Neural progenitor cell (in vitro differentiated cells): ENCODE measurements around the gene TMEM234. TPM values are rescaled to one million over a fixed set of nuclear protein-coding genes. Genes with fewer than 3 reads are reported as not detected.

ENCODE experiments used
- DNase-seq: peaks from one replicate; pipeline ENCODE4 v3.0.0-alpha.2; 2016; ENCODE audit warnings: low spot score
- H2AFZ ChIP-seq: fragments of 200-600 bp; sonication (generic); replicated peaks from 2 replicates; pipeline ENCODE4 v1.6.1; 2016; ENCODE audit warnings: antibody characterized with exemption
- H3F3A ChIP-seq: fragments of 200-600 bp; sonication (generic); 2 replicates; pipeline ENCODE4 v1.6.1; 2016; ENCODE audit warnings: antibody characterized with exemption, low read depth
- H3K27ac ChIP-seq: fragments of 200-600 bp; sonication (generic); 2 replicates; pipeline ENCODE4 v1.5.1; 2016; ENCODE audit warnings: mild to moderate bottlenecking
- H3K27me3 ChIP-seq: fragments of 200-600 bp; sonication (generic); 2 replicates; pipeline ENCODE4 v1.6.1; 2016; ENCODE audit warnings: mild to moderate bottlenecking, moderate library complexity
- H3K36me3 ChIP-seq: fragments of 200-600 bp; sonication (generic); 2 replicates; pipeline ENCODE4 v1.5.1; 2016
- H3K4me1 ChIP-seq: fragments of 200-600 bp; sonication (generic); 2 replicates; pipeline ENCODE4 v1.6.1; 2016; ENCODE audit warnings: mixed run types
- H3K4me2 ChIP-seq: fragments of 200-600 bp; sonication (generic); 2 replicates; pipeline ENCODE4 v1.6.1; 2016
- H3K4me3 ChIP-seq: fragments of 200-600 bp; sonication (generic); 2 replicates; pipeline ENCODE4 v1.5.1; 2016
- H3K79me2 ChIP-seq: fragments of 200-600 bp; sonication (generic); 2 replicates; pipeline ENCODE4 v1.6.1; 2016; ENCODE audit warnings: low read depth
- H3K9ac ChIP-seq: fragments of 200-600 bp; sonication (generic); 2 replicates; pipeline ENCODE4 v1.6.1; 2016
- H3K9me3 ChIP-seq: fragments of 200-600 bp; sonication (generic); 2 replicates; pipeline ENCODE4 v1.5.1; 2016; ENCODE audit warnings: low read depth
- H4K20me1 ChIP-seq: fragments of 200-600 bp; sonication (generic); 2 replicates; pipeline ENCODE4 v1.6.1; 2016; ENCODE audit warnings: low read depth
- H3K27ac Mint-ChIP-seq: 3 replicates; pipeline ENCODE4 v1.8.0; 2021; ENCODE audit warnings: mixed read lengths
- H3K27me3 Mint-ChIP-seq: 2 replicates; pipeline ENCODE4 v1.8.0; 2022; ENCODE audit warnings: low read depth, mild to moderate bottlenecking, inconsistent platforms, moderate library complexity, mixed read lengths; ENCODE audit not compliant: insufficient read depth
- H3K36me3 Mint-ChIP-seq: 3 replicates; pipeline ENCODE4 v1.8.0; 2021; ENCODE audit warnings: mixed read lengths
- H3K4me1 Mint-ChIP-seq: 3 replicates; pipeline ENCODE4 v1.8.0; 2021; ENCODE audit warnings: mixed read lengths
- H3K4me3 Mint-ChIP-seq: 3 replicates; pipeline ENCODE4 v1.8.0; 2021; ENCODE audit warnings: mild to moderate bottlenecking, moderate library complexity, mixed read lengths
- H3K9me3 Mint-ChIP-seq: 3 replicates; pipeline ENCODE4 v1.8.0; 2020; ENCODE audit warnings: mixed read lengths
- EZH2 ChIP-seq: fragments of 200-600 bp; sonication (generic); IDR thresholded peaks from 2 replicates; pipeline ENCODE4 v1.6.1; 2017; ENCODE audit warnings: antibody characterized with exemption, mild to moderate bottlenecking, moderate library complexity
- EZH2phosphoT487 ChIP-seq: fragments of 200-600 bp; sonication (generic); IDR thresholded peaks from 2 replicates; pipeline ENCODE4 v1.6.1; 2017; ENCODE audit warnings: antibody characterized with exemption
- total RNA-seq: library from RNA; depleted of rRNA; stranded (reverse); fragments of >200 nt; gene quantifications from 2 replicates; pipeline ENCODE4 v1.2.3, GENCODE V29; 2015; ENCODE audit warnings: low replicate concordance
- TF ChIP-seq, protein P1 (sequence below): fragments of 200-600 bp; sonication (generic); IDR thresholded peaks from 2 replicates; pipeline ENCODE4 v1.5.1; 2017; ENCODE audit warnings: antibody characterized with exemption, mild to moderate bottlenecking

The TMEM234 gene
- total RNA-seq, 1 donor from 2014 or later = 6.0 TPM

DNA sequence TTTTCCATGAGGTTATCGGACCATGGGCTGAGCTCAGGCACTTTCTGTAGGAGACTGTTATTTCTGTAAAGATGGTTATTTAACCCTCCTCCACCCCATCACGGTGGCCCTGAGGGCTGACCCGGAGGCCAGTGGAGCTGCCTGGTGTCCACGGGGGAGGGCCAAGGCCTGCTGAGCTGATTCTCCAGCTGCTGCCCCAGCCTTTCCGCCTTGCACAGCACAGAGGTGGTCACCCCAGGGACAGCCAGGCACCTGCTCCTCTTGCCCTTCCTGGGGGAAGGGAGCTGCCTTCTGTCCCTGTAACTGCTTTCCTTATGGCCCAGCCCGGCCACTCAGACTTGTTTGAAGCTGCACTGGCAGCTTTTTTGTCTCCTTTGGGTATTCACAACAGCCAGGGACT, 24.3 kb downstream of the TMEM234 start:
- H4K20me1 ChIP-seq = peaks cover 9% of the 10 kb centered on the region
- H3K9ac ChIP-seq = no peak overlapping the region
- peaks cover 25% of the 10 kb centered on the region for H3K4me1 ChIP-seq
- DNase-seq = no peak
- peaks cover 52% of the 10 kb centered on the region for H3F3A ChIP-seq
- peak overlapping the region; percentile 45 for H3K27ac ChIP-seq
- H3K27me3 ChIP-seq = no peaks in the 10 kb centered on the region
- no peak for TF ChIP-seq EZH2phosphoT487
- TF ChIP-seq EZH2 = no peak
- TF ChIP-seq, protein P1, sequence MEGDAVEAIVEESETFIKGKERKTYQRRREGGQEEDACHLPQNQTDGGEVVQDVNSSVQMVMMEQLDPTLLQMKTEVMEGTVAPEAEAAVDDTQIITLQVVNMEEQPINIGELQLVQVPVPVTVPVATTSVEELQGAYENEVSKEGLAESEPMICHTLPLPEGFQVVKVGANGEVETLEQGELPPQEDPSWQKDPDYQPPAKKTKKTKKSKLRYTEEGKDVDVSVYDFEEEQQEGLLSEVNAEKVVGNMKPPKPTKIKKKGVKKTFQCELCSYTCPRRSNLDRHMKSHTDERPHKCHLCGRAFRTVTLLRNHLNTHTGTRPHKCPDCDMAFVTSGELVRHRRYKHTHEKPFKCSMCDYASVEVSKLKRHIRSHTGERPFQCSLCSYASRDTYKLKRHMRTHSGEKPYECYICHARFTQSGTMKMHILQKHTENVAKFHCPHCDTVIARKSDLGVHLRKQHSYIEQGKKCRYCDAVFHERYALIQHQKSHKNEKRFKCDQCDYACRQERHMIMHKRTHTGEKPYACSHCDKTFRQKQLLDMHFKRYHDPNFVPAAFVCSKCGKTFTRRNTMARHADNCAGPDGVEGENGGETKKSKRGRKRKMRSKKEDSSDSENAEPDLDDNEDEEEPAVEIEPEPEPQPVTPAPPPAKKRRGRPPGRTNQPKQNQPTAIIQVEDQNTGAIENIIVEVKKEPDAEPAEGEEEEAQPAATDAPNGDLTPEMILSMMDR = no peak
- Mint-ChIP-seq H3K27ac (peak overlapping the region; percentile 82), H3K36me3 (peaks cover 23% of the 10 kb centered on the region), H3K27me3 (no peaks in the 10 kb centered on the region), H3K4me1 (peaks cover 39% of the 10 kb centered on the region), H3K4me3 (no peak overlapping the region), H3K9me3 (no peaks in the 10 kb centered on the region)
- H3K79me2 ChIP-seq = no peaks in the 10 kb centered on the region
- no peaks in the 10 kb centered on the region for H3K9me3 ChIP-seq
- no peak overlapping the region for H3K4me3 ChIP-seq
- no peak overlapping the region for H2AFZ ChIP-seq
- H3K36me3 ChIP-seq = no peaks in the 10 kb centered on the region
- no peak overlapping the region for H3K4me2 ChIP-seq

DNA sequence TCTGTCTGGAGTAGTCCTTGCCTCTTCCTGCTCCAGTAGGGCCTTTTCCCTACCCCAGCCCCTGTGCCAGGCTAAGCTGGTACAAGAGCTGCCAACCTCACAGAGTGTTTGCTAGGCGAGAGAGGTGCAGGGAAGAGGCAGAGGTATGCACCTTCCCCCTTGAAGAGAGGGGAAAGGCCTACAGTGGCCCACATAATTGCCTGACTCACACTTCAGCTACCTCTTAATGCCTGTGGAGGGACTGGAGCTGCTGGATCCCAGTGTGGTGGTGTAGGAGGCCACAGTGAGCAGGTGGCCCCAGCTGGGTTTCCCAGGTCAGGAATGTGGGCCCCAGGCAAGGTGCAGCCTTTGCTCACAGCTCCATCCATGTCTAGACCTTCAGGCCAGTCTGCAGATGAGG, 25.1 kb downstream of the TMEM234 start:
- Mint-ChIP-seq H3K9me3 (no peaks in the 10 kb centered on the region), H3K4me1 (peaks cover 35% of the 10 kb centered on the region), H3K27me3 (no peaks in the 10 kb centered on the region), H3K4me3 (no peak overlapping the region), H3K36me3 (peaks cover 27% of the 10 kb centered on the region), H3K27ac (no peak overlapping the region)
- Histone ChIP-seq H3K27me3 (no peaks in the 10 kb centered on the region), H3F3A (peaks cover 48% of the 10 kb centered on the region), H3K4me3 (no peak overlapping the region), H4K20me1 (peaks cover 9% of the 10 kb centered on the region), H3K36me3 (no peaks in the 10 kb centered on the region), H3K4me2 (no peak overlapping the region), H3K79me2 (no peaks in the 10 kb centered on the region), H3K27ac (peak overlapping the region; percentile 45), H3K9me3 (no peaks in the 10 kb centered on the region), H2AFZ (no peak overlapping the region), H3K9ac (no peak overlapping the region), H3K4me1 (peaks cover 25% of the 10 kb centered on the region)
- DNase-seq = no peak
- TF ChIP-seq, protein P1 = no peak
- no peak for TF ChIP-seq EZH2phosphoT487
- no peak for TF ChIP-seq EZH2

DNA sequence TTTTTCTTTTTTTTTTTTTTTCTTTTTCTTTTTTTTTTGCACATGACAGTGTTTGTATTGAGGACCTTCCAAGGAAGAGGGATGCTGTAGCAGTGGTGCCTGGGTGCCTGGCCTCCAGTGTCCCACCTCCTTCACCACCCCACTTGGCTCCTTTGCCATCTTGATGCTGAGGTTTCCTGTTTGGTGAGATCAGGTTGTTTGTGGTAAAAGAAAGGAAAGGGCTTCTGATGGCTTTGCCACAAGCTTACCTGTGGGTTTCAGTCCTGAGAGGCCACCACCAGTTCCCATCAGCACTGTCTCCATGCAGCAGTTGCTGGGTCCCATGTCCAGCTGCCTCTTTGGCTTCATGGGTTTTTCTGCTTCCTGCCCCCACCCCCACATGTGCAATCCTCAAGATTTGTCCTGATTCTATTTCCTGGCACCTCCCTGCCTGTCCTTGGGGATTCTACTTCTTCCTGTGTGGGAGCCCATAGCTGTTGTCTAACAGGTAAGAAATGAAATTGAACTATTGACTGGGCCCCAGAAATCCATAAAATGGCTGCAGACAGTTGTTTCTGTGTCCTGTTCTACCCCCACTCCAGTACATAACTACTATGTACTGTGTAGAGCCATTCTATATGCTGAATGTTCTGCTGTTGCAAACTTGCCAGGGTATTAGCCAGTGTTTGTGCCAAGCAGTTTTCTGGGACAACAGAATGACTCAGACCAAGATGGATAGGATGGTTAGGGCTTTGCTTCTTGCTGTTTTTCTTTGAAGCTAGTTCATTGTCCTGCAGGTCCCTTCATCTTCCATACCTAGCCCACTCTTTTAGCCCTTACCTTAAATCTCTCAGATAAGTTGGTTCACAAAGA, 26.0 kb downstream of the TMEM234 start:
- H3K4me3 Mint-ChIP-seq = no peak overlapping the region
- no peak for DNase-seq
- H3K27ac Mint-ChIP-seq = no peak overlapping the region
- no peak overlapping the region for H3K9ac ChIP-seq
- no peaks in the 10 kb centered on the region for H3K79me2 ChIP-seq
- H3K36me3 Mint-ChIP-seq = peaks cover 36% of the 10 kb centered on the region
- no peaks in the 10 kb centered on the region for H3K9me3 Mint-ChIP-seq
- no peaks in the 10 kb centered on the region for H3K9me3 ChIP-seq
- peaks cover 20% of the 10 kb centered on the region for H3K4me1 ChIP-seq
- H4K20me1 ChIP-seq = peaks cover 9% of the 10 kb centered on the region
- no peak overlapping the region for H3K4me3 ChIP-seq
- no peak overlapping the region for H2AFZ ChIP-seq
- no peak for TF ChIP-seq EZH2phosphoT487
- TF ChIP-seq, protein P1 = no peak
- TF ChIP-seq EZH2 = no peak
- H3K36me3 ChIP-seq = no peaks in the 10 kb centered on the region
- no peak overlapping the region for H3K4me2 ChIP-seq
- H3F3A ChIP-seq = peaks cover 39% of the 10 kb centered on the region
- H3K4me1 Mint-ChIP-seq = peaks cover 26% of the 10 kb centered on the region
- no peak overlapping the region for H3K27ac ChIP-seq
- H3K27me3 Mint-ChIP-seq = no peaks in the 10 kb centered on the region
- no peaks in the 10 kb centered on the region for H3K27me3 ChIP-seq
